Measurements from ENCODE around the gene ST6GALNAC6. TPM values are rescaled to one million over a fixed set of nuclear protein-coding genes. Genes with fewer than 3 reads are reported as not detected.
A peak's percentile ranks its signal among the peaks of the same experiment; 100 is the strongest.

Gene ST6GALNAC6
- total and polyA plus RNA-seq, 4 donors = 28.3 to 59.8 (median 48.6) TPM

DNA sequence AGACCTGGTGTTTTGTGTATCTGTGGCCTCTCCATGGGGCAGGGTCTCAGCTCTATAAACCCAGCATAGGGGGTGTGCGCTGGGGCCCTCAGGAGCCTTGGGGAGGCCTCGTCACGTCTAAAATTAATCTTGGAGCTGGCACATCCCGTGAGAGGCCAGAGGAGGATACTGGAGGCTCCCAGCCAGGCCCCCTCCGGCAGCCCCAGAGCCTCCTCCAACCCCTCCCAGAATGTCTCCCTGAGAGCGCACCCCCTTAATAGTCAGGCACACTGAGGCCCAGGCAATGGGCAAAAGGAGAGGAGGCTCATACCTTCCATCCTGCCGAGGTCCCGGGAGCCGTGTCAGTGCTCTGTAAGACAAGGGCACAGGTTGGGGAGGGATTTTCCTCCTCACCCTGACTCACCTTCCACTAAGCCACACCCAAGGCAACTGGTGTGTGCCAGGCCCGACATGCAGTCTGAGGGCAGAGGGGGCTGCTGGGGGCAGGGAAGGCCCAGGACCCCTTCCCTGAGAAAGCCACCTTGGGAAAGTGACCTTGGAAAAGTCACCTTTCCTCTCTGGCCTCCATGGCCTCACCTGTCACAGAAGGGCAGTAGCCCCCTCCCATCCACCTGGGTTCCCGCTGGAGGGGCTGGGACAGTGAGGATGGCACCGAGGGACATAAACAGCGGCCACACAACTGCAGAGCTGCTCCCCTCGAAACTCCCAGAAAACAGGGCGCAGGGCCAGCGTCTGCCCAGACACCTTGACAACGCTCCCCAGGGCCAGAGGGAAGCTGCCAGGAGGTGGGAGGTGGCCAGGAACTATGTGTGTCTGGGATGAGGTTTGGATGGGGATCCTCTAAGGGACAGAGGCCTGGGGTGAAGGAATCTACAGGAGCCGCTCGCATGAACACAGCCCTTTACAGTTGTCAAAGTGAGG is 24.8 kb downstream of the ST6GALNAC6 start:
- ATAC-seq (ENCODE audit: insufficient read depth, low FRiP score) (no peak), DNase-seq (no peak)
- Histone ChIP-seq H3K9me3 (ENCODE audit: control insufficient read depth in 4 of 4, insufficient read depth in 3 of 4, low read length in 3 of 4) (no peaks in the 10 kb centered on the region), H3K4me1 (ENCODE audit: control insufficient read depth in 5 of 5, insufficient read depth in 5 of 5, low read length in 5 of 5) (peaks cover 0 to 44% (median 20%) of the 10 kb centered on the region in 5 donors), H3K27me3 (ENCODE audit: control insufficient read depth in 3 of 3, insufficient read depth in 3 of 3, low read length in 2 of 3) (no peaks in the 10 kb centered on the region), H3K9ac (ENCODE audit: insufficient read depth in 1 of 2, low read length in 2 of 2) (no peak overlapping the region), H3K4me3 (no peak overlapping the region), H3K27ac (ENCODE audit: low read depth in 1 of 2, low read length in 1 of 2) (peak overlapping the region; percentile 38 to 64), H3K36me3 (ENCODE audit: control insufficient read depth in 4 of 4, insufficient read depth in 4 of 4, low read length in 4 of 4) (peaks cover 0 to 20% (median 7%) of the 10 kb centered on the region in 4 donors)
- WGBS, 2 donors = 68 to 87% methylated on average over 18 to 19 of the region's 19 CpGs
- TF ChIP-seq, protein P1, sequence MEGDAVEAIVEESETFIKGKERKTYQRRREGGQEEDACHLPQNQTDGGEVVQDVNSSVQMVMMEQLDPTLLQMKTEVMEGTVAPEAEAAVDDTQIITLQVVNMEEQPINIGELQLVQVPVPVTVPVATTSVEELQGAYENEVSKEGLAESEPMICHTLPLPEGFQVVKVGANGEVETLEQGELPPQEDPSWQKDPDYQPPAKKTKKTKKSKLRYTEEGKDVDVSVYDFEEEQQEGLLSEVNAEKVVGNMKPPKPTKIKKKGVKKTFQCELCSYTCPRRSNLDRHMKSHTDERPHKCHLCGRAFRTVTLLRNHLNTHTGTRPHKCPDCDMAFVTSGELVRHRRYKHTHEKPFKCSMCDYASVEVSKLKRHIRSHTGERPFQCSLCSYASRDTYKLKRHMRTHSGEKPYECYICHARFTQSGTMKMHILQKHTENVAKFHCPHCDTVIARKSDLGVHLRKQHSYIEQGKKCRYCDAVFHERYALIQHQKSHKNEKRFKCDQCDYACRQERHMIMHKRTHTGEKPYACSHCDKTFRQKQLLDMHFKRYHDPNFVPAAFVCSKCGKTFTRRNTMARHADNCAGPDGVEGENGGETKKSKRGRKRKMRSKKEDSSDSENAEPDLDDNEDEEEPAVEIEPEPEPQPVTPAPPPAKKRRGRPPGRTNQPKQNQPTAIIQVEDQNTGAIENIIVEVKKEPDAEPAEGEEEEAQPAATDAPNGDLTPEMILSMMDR (IDR thresholded peaks at IDR 0.05; ENCODE audit: control extremely low read depth, extremely low read depth) = no peak

DNA sequence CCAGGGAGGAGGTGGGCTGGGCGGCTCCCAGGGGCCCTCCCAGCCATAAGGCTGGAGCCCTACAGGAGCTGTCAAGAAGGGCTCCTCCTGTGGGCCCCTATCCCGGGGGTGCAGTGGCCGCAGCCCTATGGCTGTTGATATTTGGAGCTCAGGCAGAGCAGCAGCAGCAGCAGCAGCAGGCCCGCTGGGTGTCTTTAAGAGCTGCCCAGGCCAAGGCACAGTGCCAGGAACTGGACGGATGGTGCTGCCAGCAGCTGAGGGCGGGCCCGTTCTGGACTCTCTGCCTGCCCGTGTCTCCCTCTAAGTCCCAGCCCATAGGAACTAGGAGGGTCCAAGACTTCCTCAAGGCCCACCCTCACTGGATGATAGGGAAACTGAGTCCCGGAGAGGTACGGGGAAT is 25.5 kb downstream of the ST6GALNAC6 start:
- H3K4me3 ChIP-seq = no peak overlapping the region
- peaks cover 0 to 22% (median 9%) of the 10 kb centered on the region in 4 donors for H3K36me3 ChIP-seq (ENCODE audit: control insufficient read depth in 4 of 4, insufficient read depth in 4 of 4, low read length in 4 of 4)
- no peak for ATAC-seq (ENCODE audit: insufficient read depth, low FRiP score)
- H3K9ac ChIP-seq (ENCODE audit: insufficient read depth in 1 of 2, low read length in 2 of 2) = no peak overlapping the region
- TF ChIP-seq, protein P1 (IDR thresholded peaks at IDR 0.05; ENCODE audit: control extremely low read depth, extremely low read depth) = no peak
- peak overlapping the region; percentile 38 to 64 for H3K27ac ChIP-seq (ENCODE audit: low read depth in 1 of 2, low read length in 1 of 2)
- DNase-seq = peak; percentile 46 to 60 (median 49)
- WGBS, 2 donors = 42 to 72% methylated on average over 8 to 10 of the region's 10 CpGs
- H3K27me3 ChIP-seq (ENCODE audit: control insufficient read depth in 3 of 3, insufficient read depth in 3 of 3, low read length in 2 of 3) = no peaks in the 10 kb centered on the region
- H3K4me1 ChIP-seq (ENCODE audit: control insufficient read depth in 5 of 5, insufficient read depth in 5 of 5, low read length in 5 of 5) = peaks cover 0 to 44% (median 20%) of the 10 kb centered on the region in 5 donors
- H3K9me3 ChIP-seq (ENCODE audit: control insufficient read depth in 4 of 4, insufficient read depth in 3 of 4, low read length in 3 of 4) = no peaks in the 10 kb centered on the region

DNA sequence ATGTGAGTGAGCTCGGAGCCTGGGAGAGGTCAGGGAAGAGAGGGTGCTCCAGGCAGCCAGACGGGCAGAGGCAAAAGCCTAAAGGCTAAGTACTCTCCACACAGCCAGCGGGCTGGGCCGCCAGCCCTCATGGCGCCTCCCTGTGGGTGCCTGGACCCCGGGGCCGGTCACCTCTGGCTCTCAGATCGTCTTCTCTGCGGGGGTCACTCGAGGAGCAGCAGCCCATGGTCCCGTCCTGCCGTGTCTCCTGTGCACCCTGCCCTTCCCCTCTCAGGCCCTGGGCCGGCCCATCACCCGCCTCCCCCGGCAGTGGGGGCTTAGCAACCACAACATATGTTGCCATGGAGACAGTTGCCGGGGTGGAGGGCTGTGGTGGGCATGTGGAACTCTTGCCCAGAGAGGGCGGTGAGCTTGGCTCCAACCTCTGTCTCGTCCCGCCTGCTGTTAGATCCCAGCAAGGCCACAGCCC is 26.1 kb downstream of the ST6GALNAC6 start:
- peaks cover 0 to 24% (median 9%) of the 10 kb centered on the region in 4 donors for H3K36me3 ChIP-seq (ENCODE audit: control insufficient read depth in 4 of 4, insufficient read depth in 4 of 4, low read length in 4 of 4)
- H3K27ac ChIP-seq (ENCODE audit: low read depth in 1 of 2, low read length in 1 of 2) = no peak overlapping the region
- no peaks in the 10 kb centered on the region for H3K27me3 ChIP-seq (ENCODE audit: control insufficient read depth in 3 of 3, insufficient read depth in 3 of 3, low read length in 2 of 3)
- peak in 1 of 3 donors; percentile 42 for DNase-seq
- no peaks in the 10 kb centered on the region for H3K9me3 ChIP-seq (ENCODE audit: control insufficient read depth in 4 of 4, insufficient read depth in 3 of 4, low read length in 3 of 4)
- ATAC-seq (ENCODE audit: insufficient read depth, low FRiP score) = no peak
- no peak overlapping the region for H3K4me3 ChIP-seq
- H3K4me1 ChIP-seq (ENCODE audit: control insufficient read depth in 5 of 5, insufficient read depth in 5 of 5, low read length in 5 of 5) = peaks cover 0 to 44% (median 21%) of the 10 kb centered on the region in 5 donors
- H3K9ac ChIP-seq (ENCODE audit: insufficient read depth in 1 of 2, low read length in 2 of 2) = no peak overlapping the region
- 75 to 80% methylated on average over 19 of the region's 19 CpGs for WGBS, 2 donors
- TF ChIP-seq, protein P1 (IDR thresholded peaks at IDR 0.05; ENCODE audit: control extremely low read depth, extremely low read depth) = no peak
